HCT116 (cell line): ENCODE results near the gene STX19. TPM values are rescaled to one million over a fixed set of nuclear protein-coding genes. Genes with fewer than 3 reads are reported as not detected.

ENCODE experiments used
- ATAC-seq: fragments of 200-7000 bp; cut with Tn5 transposase; 2 replicates; pipeline ENCODE4 v1.9.1; 2020; ENCODE audit warnings: mild to moderate bottlenecking, moderate library complexity
- BruUV-seq: library from RNA; stranded (reverse); fragments of 400-500 nt; replicated peaks from 2 replicates; lab custom pipeline; 2021; lab: Mats Ljungman, UMichigan
- CTCF ChIA-PET: fragments of 300-600 bp; sonication (Branson Sonifier 250); formaldehyde crosslinking; loops from one replicate; lab custom pipeline; 2021; ENCODE audit warnings: antibody characterized with exemption; lab: Charles Lee
- POLR2A ChIA-PET: fragments of 300-600, 350-600 bp; sonication (Branson Sonifier 250); formaldehyde crosslinking; loops from one replicate; lab custom pipeline; 2021; ENCODE audit warnings: antibody characterized with exemption; lab: Charles Lee
- RAD21 ChIA-PET, 2 experiments: fragments of 300-600 bp; sonication (Branson Sonifier 250); formaldehyde crosslinking; loops; one replicate each; lab custom pipeline; 2023; ENCODE audit warnings: low total read pairs in 2 of 2; ENCODE audit not compliant: uncharacterized antibody in 2 of 2, unreplicated experiment in 2 of 2, low non-redundant PET in 1 of 2; lab: Charles Lee
- DNase-seq: peaks from one replicate; pipeline ENCODE4 v3.0.0-alpha.2; 2010; ENCODE audit warnings: low read depth, low spot score
- H2AFZ ChIP-seq: fragments of 200-600 bp; shearing (Covaris generic), sonication (generic); 2 replicates; pipeline ENCODE4 v1.6.1; 2017; ENCODE audit warnings: low read depth, mixed run types, mixed read lengths, antibody characterized with exemption, low read length; ENCODE audit not compliant: poor library complexity, severe bottlenecking
- H3K27ac ChIP-seq: 2 replicates; pipeline ENCODE4 v1.5.1; 2012; ENCODE audit warnings: low read depth, low read length
- H3K27me3 ChIP-seq: fragments of 200-600 bp; sonication (generic); 2 replicates; pipeline ENCODE4 v1.6.1; 2016; ENCODE audit warnings: mixed run types, low read length, mixed read lengths; ENCODE audit not compliant: insufficient read depth
- H3K36me3 ChIP-seq, 2 experiments: fragments of 200-500 bp in 1 of 2; fragments of 200-600 bp in 1 of 2; sonication (Bioruptor generic) in 1 of 2; sonication (generic) in 1 of 2; 2 replicates each; pipeline versions ENCODE4 v1.5.1 to v1.6.1; 2014 to 2016; ENCODE audit warnings: low read length in 2 of 2, inconsistent platforms in 1 of 2, mixed read lengths in 1 of 2, mixed run types in 1 of 2; ENCODE audit not compliant: insufficient read depth in 2 of 2, control insufficient read depth in 1 of 2
- H3K4me1 ChIP-seq, 2 experiments: fragments of 200-600 bp in 1 of 2; sonication (generic) in 1 of 2; 2 replicates each; pipeline versions ENCODE4 v1.5.1 to v1.6.1; 2012 to 2017; ENCODE audit warnings: low read length in 2 of 2, inconsistent platforms in 1 of 2, mild to moderate bottlenecking in 1 of 2, mixed read lengths in 1 of 2, mixed run types in 1 of 2, moderate library complexity in 1 of 2; ENCODE audit not compliant: insufficient read depth in 2 of 2, control insufficient read depth in 1 of 2
- H3K4me2 ChIP-seq: fragments of 200-600 bp; sonication (generic); 2 replicates; pipeline ENCODE4 v1.6.1; 2017; ENCODE audit warnings: mixed run types, low read length, mixed read lengths
- H3K4me3 ChIP-seq, 2 experiments: fragments of 200-600 bp in 1 of 2; sonication (generic) in 1 of 2; replicated peaks in 1 of 2; 2 replicates each; pipeline ENCODE4 v1.5.1; 2011 to 2016; ENCODE audit warnings: low read length in 2 of 2, control low read depth in 1 of 2, low read depth in 1 of 2, mild to moderate bottlenecking in 1 of 2, mixed read lengths in 1 of 2, mixed run types in 1 of 2
- H3K79me2 ChIP-seq: fragments of 200-600 bp; sonication (generic); 2 replicates; pipeline ENCODE4 v1.6.1; 2017; ENCODE audit warnings: mild to moderate bottlenecking, mixed run types, low read length, moderate library complexity, mixed read lengths; ENCODE audit not compliant: insufficient read depth
- H3K9ac ChIP-seq: fragments of 200-600 bp; sonication (generic); 2 replicates; pipeline ENCODE4 v1.6.1; 2016; ENCODE audit warnings: low read length, mixed read lengths
- H3K9me2 ChIP-seq: fragments of 200-600 bp; sonication (generic), shearing (Covaris generic); 2 replicates; pipeline ENCODE4 v1.6.1; 2017; ENCODE audit warnings: mixed run types, mild to moderate bottlenecking, moderate library complexity; ENCODE audit not compliant: insufficient read depth
- H3K9me3 ChIP-seq, 2 experiments: fragments of 200-500 bp in 1 of 2; fragments of 200-600 bp in 1 of 2; sonication (Bioruptor generic) in 1 of 2; sonication (generic) in 1 of 2; 2 replicates each; pipeline ENCODE4 v1.6.1; 2014 to 2017; ENCODE audit warnings: low read length in 2 of 2, mixed read lengths in 2 of 2, inconsistent platforms in 1 of 2, low read depth in 1 of 2, mild to moderate bottlenecking in 1 of 2, mixed run types in 1 of 2, moderate library complexity in 1 of 2; ENCODE audit not compliant: control insufficient read depth in 1 of 2, insufficient read depth in 1 of 2
- H4K20me1 ChIP-seq: fragments of 200-600 bp; sonication (generic), shearing (Covaris generic); 2 replicates; pipeline ENCODE4 v1.6.1; 2017; ENCODE audit warnings: mixed run types, mild to moderate bottlenecking, moderate library complexity; ENCODE audit not compliant: insufficient read depth
- CBX3 ChIP-seq: IDR thresholded peaks from 2 replicates; pipeline ENCODE4 v1.6.1; 2012; ENCODE audit warnings: low read depth
- EGR1 ChIP-seq: IDR thresholded peaks from 2 replicates; pipeline ENCODE4 v1.6.1; 2012; ENCODE audit warnings: low read depth
- ELF1 ChIP-seq: IDR thresholded peaks from 2 replicates; pipeline ENCODE4 v1.6.1; 2012; ENCODE audit warnings: low read depth, borderline replicate concordance
- EZH2phosphoT487 ChIP-seq: fragments of 200-600 bp; IDR thresholded peaks from 2 replicates; pipeline ENCODE4 v1.6.1; 2018; ENCODE audit warnings: antibody characterized with exemption, borderline replicate concordance
- FOSL1 ChIP-seq: IDR thresholded peaks from 2 replicates; pipeline ENCODE4 v1.6.1; 2012; ENCODE audit warnings: low read depth
- POLR2A ChIP-seq: IDR thresholded peaks from 2 replicates; pipeline ENCODE4 v1.7.0; 2011; ENCODE audit warnings: borderline replicate concordance; ENCODE audit not compliant: insufficient read depth, insufficient read length; ENCODE audit errors: extremely low read depth
- POLR2AphosphoS5 ChIP-seq: IDR thresholded peaks from 2 replicates; pipeline ENCODE4 v1.6.1; 2011; ENCODE audit warnings: mild to moderate bottlenecking, low read depth, low read length, moderate library complexity
- RAD21 ChIP-seq: IDR thresholded peaks from 2 replicates; pipeline ENCODE4 v1.6.1; 2012; ENCODE audit warnings: low read depth, mild to moderate bottlenecking
- SP1 ChIP-seq: IDR thresholded peaks from 2 replicates; pipeline ENCODE4 v1.6.1; 2012; ENCODE audit warnings: low read depth
- SRF ChIP-seq: IDR thresholded peaks from 2 replicates; pipeline ENCODE4 v1.6.1; 2012; ENCODE audit warnings: low read depth
- TCF7L2 ChIP-seq: IDR thresholded peaks from 2 replicates; pipeline ENCODE4 v1.7.0; 2011; ENCODE audit warnings: borderline replicate concordance, inconsistent platforms; ENCODE audit not compliant: insufficient read depth, insufficient read length; ENCODE audit errors: extremely low read depth
- ZFX ChIP-seq: fragments of 450-650 bp; IDR thresholded peaks from 2 replicates; pipeline ENCODE4 v1.6.1; 2017
- intact Hi-C: fragments of 100-400 bp; cut with micrococcal nuclease; formaldehyde crosslinking; loops from 2 replicates; pipeline ENCODE4 v1.10.0; 2022
- total RNA-seq: library from RNA; stranded (reverse); gene quantifications from one replicate; pipeline ENCODE4 v1.2.1, GENCODE V29; 2021; ENCODE audit not compliant: unreplicated experiment
- TF ChIP-seq, protein P1 (sequence below): IDR thresholded peaks from 2 replicates; pipeline ENCODE4 v1.6.1; 2012
- TF ChIP-seq, protein P2 (sequence below): IDR thresholded peaks from 2 replicates; pipeline ENCODE4 v1.6.1; 2012
- TF ChIP-seq, protein P3 (sequence below), 3 experiments: fragments of 200-600 bp in 1 of 3; sonication (generic) in 1 of 3; IDR thresholded peaks in 2 of 3; conservative IDR thresholded peaks in 1 of 3; 2 replicates each; pipeline ENCODE4 v1.5.1; 2012 to 2017; ENCODE audit warnings: low read depth in 2 of 3, low read length in 2 of 3, antibody characterized with exemption in 1 of 3, borderline replicate concordance in 1 of 3, control low read depth in 1 of 3, mild to moderate bottlenecking in 1 of 3, mixed read lengths in 1 of 3, mixed run types in 1 of 3, moderate library complexity in 1 of 3; ENCODE audit not compliant: insufficient read depth in 1 of 3

Gene STX19
- total RNA-seq, 1 experiment from 2014 or later: not detected

DNA sequence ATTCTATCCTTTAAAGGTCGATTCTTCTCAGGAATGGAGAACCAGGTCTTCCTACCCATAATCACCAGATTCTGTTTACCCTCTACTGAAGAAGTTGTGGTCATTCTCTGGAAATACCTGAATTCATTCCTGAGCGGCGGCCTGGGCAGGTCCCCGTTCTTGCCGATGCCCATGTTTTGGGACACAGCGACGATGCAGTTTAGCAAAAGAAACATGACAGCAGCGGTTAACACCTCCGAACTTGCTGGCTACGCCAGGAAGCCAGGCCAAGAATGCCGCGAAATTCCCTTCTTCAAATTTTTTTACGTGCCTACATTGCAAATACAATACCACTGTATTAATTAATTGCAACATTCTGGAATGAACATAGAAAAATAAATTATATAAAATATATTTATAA, 32.9 kb upstream of the STX19 start:
- no peaks in the 10 kb centered on the region for H3K27me3 ChIP-seq
- TF ChIP-seq POLR2A (no peak), FOSL1 (no peak), SRF (no peak)
- no peaks in the 10 kb centered on the region for H3K9me2 ChIP-seq
- no peak overlapping the region for H3K4me3 ChIP-seq
- ATAC-seq (no peak), DNase-seq (no peak)
- BruUV-seq: no TSS peak
- no peak overlapping the region for H2AFZ ChIP-seq
- no peak overlapping the region for H3K4me2 ChIP-seq
- no peaks in the 10 kb centered on the region for H4K20me1 ChIP-seq
- H3K9me3 ChIP-seq: no peaks in the 10 kb centered on the region
- ChIA-PET POLR2A (no interaction called here), RAD21 (no interaction called here), CTCF (no interaction called here)
- peaks cover 6 to 15% of the 10 kb centered on the region in 2 experiments; a peak in 3 of 4 replicates for H3K4me1 ChIP-seq
- H3K79me2 ChIP-seq: peaks cover 14% of the 10 kb centered on the region; the same call in 1 of the 2 replicates
- intact Hi-C loops: loop anchor here (10.0 kb wide), 1 partner anchor 216 kb away; no protein-coding TSS in a partner anchor
- H3K36me3 ChIP-seq: no peaks in the 10 kb centered on the region; a peak in 1 of 4 replicates
- no peak overlapping the region for H3K27ac ChIP-seq
- H3K9ac ChIP-seq: no peak overlapping the region

GRCh38 chr3:94050546-94050945, 22.1 kb upstream of the STX19 start:
- no peak overlapping the region for H3K4me2 ChIP-seq
- ATAC-seq: no peak
- POLR2A ChIA-PET: interaction anchor here (1.2 kb wide), 1 partner anchor 12 kb away, joined by 6 read pairs; the partner anchor contains the start of genes DHFR2 and NSUN3
- H3K36me3 ChIP-seq: no peaks in the 10 kb centered on the region
- H4K20me1 ChIP-seq: no peaks in the 10 kb centered on the region
- no TSS peak for BruUV-seq
- intact Hi-C loops: no loop called here
- H3K4me1 ChIP-seq: no peaks in the 10 kb centered on the region
- TF ChIP-seq POLR2A (no peak), TCF7L2 (no peak), SP1 (no peak), EGR1 (no peak), POLR2AphosphoS5 (no peak), ZFX (no peak), RAD21 (no peak), EZH2phosphoT487 (no peak), CBX3 (no peak), FOSL1 (no peak), SRF (no peak), ELF1 (no peak)
- TF ChIP-seq, protein P1, sequence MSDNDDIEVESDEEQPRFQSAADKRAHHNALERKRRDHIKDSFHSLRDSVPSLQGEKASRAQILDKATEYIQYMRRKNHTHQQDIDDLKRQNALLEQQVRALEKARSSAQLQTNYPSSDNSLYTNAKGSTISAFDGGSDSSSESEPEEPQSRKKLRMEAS: no peak
- TF ChIP-seq, protein P2, sequence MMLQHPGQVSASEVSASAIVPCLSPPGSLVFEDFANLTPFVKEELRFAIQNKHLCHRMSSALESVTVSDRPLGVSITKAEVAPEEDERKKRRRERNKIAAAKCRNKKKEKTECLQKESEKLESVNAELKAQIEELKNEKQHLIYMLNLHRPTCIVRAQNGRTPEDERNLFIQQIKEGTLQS: no peak
- TF ChIP-seq, protein P3, sequence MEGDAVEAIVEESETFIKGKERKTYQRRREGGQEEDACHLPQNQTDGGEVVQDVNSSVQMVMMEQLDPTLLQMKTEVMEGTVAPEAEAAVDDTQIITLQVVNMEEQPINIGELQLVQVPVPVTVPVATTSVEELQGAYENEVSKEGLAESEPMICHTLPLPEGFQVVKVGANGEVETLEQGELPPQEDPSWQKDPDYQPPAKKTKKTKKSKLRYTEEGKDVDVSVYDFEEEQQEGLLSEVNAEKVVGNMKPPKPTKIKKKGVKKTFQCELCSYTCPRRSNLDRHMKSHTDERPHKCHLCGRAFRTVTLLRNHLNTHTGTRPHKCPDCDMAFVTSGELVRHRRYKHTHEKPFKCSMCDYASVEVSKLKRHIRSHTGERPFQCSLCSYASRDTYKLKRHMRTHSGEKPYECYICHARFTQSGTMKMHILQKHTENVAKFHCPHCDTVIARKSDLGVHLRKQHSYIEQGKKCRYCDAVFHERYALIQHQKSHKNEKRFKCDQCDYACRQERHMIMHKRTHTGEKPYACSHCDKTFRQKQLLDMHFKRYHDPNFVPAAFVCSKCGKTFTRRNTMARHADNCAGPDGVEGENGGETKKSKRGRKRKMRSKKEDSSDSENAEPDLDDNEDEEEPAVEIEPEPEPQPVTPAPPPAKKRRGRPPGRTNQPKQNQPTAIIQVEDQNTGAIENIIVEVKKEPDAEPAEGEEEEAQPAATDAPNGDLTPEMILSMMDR (IDR thresholded peaks at IDR 0.05 in 2 of 3, conservative IDR thresholded peaks at IDR 0.05 in 1 of 3; ENCODE audit: borderline replicate concordance in 1 of 3, insufficient read depth in 1 of 3, low read depth in 2 of 3, low read length in 2 of 3): no peak
- TF ChIP-seq, all 23 proteins: peak for 0
- no peak overlapping the region for H2AFZ ChIP-seq
- H3K27ac ChIP-seq: no peak overlapping the region
- H3K4me3 ChIP-seq: no peak overlapping the region
- H3K79me2 ChIP-seq: no peaks in the 10 kb centered on the region
- no peaks in the 10 kb centered on the region for H3K9me2 ChIP-seq
- RAD21 ChIA-PET: no interaction called here
- no peaks in the 10 kb centered on the region for H3K9me3 ChIP-seq
- no peak overlapping the region for H3K9ac ChIP-seq
- CTCF ChIA-PET: no interaction called here
- H3K27me3 ChIP-seq: no peaks in the 10 kb centered on the region
- no peak for DNase-seq
